H1 (cell line): ENCODE results near the gene SMARCD1. TPM values are rescaled to one million over a fixed set of nuclear protein-coding genes. Genes with fewer than 3 reads are reported as not detected.

Experiments used
- EZH2 ChIP-seq: fragments of 200-600 bp; sonication (generic); IDR thresholded peaks from 2 replicates; pipeline ENCODE4 v1.7.1; 2012; ENCODE audit warnings: low read depth, mild to moderate bottlenecking, moderate library complexity, low read length, inconsistent platforms; ENCODE audit not compliant: severe bottlenecking
- SRF ChIP-seq: IDR thresholded peaks from 2 replicates; pipeline ENCODE4 v1.6.1; 2011; ENCODE audit warnings: mild to moderate bottlenecking, low read depth, low read length, moderate library complexity
- polyA plus RNA-seq, 7 experiments: library from polyadenylated mRNA; depleted of rRNA in 3 of 7; stranded (reverse) in 5 of 7; unstranded in 2 of 7; fragments of >200 nt in 5 of 7; fragments of 200-250 nt in 2 of 7; gene quantifications; 1 replicate in 5 of 7; 2 replicates in 1 of 7; 4 replicates in 1 of 7; pipeline versions ENCODE4 v1.2.1 to v1.2.3, GENCODE V29; 2011 to 2013; ENCODE audit warnings: missing spikeins in 2 of 7, mixed read lengths in 2 of 7
- total RNA-seq: library from RNA; stranded (reverse); fragmentation: NEBNext Ultra II Directional; extraction: Animal tissue kit (Norgen Biotek cat#: 25700); gene quantifications from 2 replicates; pipeline ENCODE4 v1.2.1, GENCODE V29; 2021

SMARCD1 gene
- total and polyA plus RNA-seq, 2 of the 8 experiments (the other 6 are each of a cell fraction or from before 2014, with no cell fraction given), result 128 to 130 TPM

- no peak for TF ChIP-seq EZH2
- TF ChIP-seq SRF, result no peak
Measured at GRCh38 chr12:50085615-50086072, 502 bp downstream of the SMARCD1 start (continued).
